HL-60 (cell line): Measurements from ENCODE around the gene TELO2.

Experiments used
- DNase-seq, 2 experiments: peaks; one replicate each; pipeline ENCODE4 v3.0.0-alpha.2; 2010 to 2020; ENCODE audit warnings: low read depth in 1 of 2, low spot score in 1 of 2
- H3K27ac ChIP-seq: fragments of 250-450 bp; sonication (Bioruptor Pico); replicated peaks from 2 replicates; pipeline ENCODE4 v1.5.1; 2020; ENCODE audit warnings: mild to moderate bottlenecking, moderate library complexity
- H3K27me3 ChIP-seq: fragments of 250-450 bp; sonication (Bioruptor Pico); 2 replicates; pipeline ENCODE4 v1.5.1; 2021; ENCODE audit warnings: mild to moderate bottlenecking, moderate library complexity; ENCODE audit not compliant: insufficient read depth, poor library complexity, severe bottlenecking
- H3K4me3 ChIP-seq: replicated peaks from 2 replicates; pipeline ENCODE4 v1.5.1; 2011; ENCODE audit warnings: mild to moderate bottlenecking, control low read depth, low read length; ENCODE audit not compliant: insufficient read depth
- GABPA ChIP-seq: IDR thresholded peaks from 2 replicates; pipeline ENCODE4 v1.6.1; 2012; ENCODE audit warnings: low read depth
- POLR2AphosphoS5 ChIP-seq: IDR thresholded peaks from 2 replicates; pipeline ENCODE4 v1.6.1; 2012; ENCODE audit warnings: low read depth
- REST ChIP-seq: IDR thresholded peaks from 2 replicates; pipeline ENCODE4 v1.6.1; 2012; ENCODE audit warnings: low read depth; ENCODE audit not compliant: insufficient replicate concordance
- SPI1 ChIP-seq: IDR thresholded peaks from 2 replicates; pipeline ENCODE4 v1.6.1; 2012; ENCODE audit warnings: low read depth, mild to moderate bottlenecking, borderline replicate concordance
- TF ChIP-seq, protein P1 (sequence below): IDR thresholded peaks from one replicate; pipeline ENCODE4 v1.5.1; 2011; ENCODE audit warnings: low read length, control low read depth, inconsistent platforms; ENCODE audit not compliant: insufficient read depth

TELO2 gene

GRCh38 chr16:1489077-1489476 is 4.1 kb upstream of the TELO2 start:
- no peak for DNase-seq
- TF ChIP-seq POLR2AphosphoS5 (no peak), GABPA (no peak), REST (no peak), SPI1 (no peak)
- TF ChIP-seq, protein P1, sequence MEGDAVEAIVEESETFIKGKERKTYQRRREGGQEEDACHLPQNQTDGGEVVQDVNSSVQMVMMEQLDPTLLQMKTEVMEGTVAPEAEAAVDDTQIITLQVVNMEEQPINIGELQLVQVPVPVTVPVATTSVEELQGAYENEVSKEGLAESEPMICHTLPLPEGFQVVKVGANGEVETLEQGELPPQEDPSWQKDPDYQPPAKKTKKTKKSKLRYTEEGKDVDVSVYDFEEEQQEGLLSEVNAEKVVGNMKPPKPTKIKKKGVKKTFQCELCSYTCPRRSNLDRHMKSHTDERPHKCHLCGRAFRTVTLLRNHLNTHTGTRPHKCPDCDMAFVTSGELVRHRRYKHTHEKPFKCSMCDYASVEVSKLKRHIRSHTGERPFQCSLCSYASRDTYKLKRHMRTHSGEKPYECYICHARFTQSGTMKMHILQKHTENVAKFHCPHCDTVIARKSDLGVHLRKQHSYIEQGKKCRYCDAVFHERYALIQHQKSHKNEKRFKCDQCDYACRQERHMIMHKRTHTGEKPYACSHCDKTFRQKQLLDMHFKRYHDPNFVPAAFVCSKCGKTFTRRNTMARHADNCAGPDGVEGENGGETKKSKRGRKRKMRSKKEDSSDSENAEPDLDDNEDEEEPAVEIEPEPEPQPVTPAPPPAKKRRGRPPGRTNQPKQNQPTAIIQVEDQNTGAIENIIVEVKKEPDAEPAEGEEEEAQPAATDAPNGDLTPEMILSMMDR, result no peak
- H3K27me3 ChIP-seq, result no peaks in the 10 kb centered on the region
- peak overlapping the region; percentile 71 for H3K4me3 ChIP-seq
- peak overlapping the region; percentile 99 for H3K27ac ChIP-seq

DNA sequence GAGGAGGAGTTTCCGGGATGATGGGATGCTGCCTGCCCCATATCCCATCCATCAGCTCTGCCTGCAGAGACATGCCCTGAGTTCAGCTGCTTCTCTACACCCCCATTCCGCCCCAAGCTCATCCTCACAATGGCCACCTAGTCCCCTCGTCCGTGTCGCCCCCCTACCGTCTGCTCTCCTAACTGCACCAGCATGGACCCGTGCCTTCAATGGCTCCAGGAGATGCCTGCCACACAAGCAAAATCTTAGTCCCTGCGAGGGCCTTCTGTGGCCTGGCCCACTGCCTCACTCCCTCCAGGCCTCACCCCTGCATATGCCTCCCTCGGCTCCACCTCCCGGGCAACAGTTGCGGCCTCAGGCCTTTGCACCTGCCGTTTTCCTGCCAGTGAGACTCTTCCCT is 1.8 kb upstream of the TELO2 start:
- Histone ChIP-seq H3K27me3 (no peaks in the 10 kb centered on the region), H3K27ac (peak overlapping the region; percentile 99), H3K4me3 (peak overlapping the region; percentile 71)
- TF ChIP-seq GABPA (no peak), POLR2AphosphoS5 (peak; percentile 76), SPI1 (no peak), REST (no peak)
- TF ChIP-seq, protein P1, result peak; percentile 51
- DNase-seq, result peak; percentile 78 to 89

GRCh38 chr16:1492082-1492922 is 858 bp upstream of the TELO2 start:
- peak overlapping the region; percentile 71 for H3K4me3 ChIP-seq
- peak overlapping the region; percentile 99 for H3K27ac ChIP-seq
- DNase-seq, result peak in 1 of 2 experiments; percentile 36
- no peaks in the 10 kb centered on the region for H3K27me3 ChIP-seq
- no peak; the same call in 1 of the 2 replicates for TF ChIP-seq POLR2AphosphoS5
- TF ChIP-seq REST, result no peak
- TF ChIP-seq SPI1, result no peak
- TF ChIP-seq GABPA, result no peak
- TF ChIP-seq, protein P1, result no peak
